Medulla oblongata (tissue), 1 donor: ENCODE measurements around the gene EXOSC5.
"Not testable (repeated sequence)": the region's sequence is repeated elsewhere in the genome, so short reads cannot be mapped to it uniquely, and the experiment has no call there.

ENCODE experiments used
- DNase-seq: peaks from one replicate; pipeline ENCODE4 v3.0.0-alpha.2; 2015; ENCODE audit errors: extremely low spot score

The EXOSC5 gene

DNA sequence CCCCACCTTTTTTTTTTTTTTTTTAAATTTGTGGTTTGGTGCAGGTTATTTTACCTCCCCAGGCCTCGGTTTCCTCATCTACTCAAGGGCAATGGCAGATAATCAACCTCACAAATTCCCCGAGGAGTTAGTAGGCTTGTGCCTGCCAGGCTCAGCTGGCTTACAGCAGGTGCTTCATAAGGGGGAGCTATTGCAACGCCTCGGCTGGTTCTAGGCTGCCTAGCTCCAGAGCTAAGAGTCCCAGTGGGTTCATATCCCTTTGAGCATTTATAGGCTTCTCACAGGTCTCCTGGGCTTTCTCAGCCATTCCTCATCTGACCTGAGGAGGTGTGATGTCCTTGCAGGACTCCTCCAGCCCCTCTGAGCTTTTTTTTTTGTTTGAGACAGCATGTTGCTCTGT, 11.1 kb upstream of the EXOSC5 start:
- no peak for DNase-seq

DNA sequence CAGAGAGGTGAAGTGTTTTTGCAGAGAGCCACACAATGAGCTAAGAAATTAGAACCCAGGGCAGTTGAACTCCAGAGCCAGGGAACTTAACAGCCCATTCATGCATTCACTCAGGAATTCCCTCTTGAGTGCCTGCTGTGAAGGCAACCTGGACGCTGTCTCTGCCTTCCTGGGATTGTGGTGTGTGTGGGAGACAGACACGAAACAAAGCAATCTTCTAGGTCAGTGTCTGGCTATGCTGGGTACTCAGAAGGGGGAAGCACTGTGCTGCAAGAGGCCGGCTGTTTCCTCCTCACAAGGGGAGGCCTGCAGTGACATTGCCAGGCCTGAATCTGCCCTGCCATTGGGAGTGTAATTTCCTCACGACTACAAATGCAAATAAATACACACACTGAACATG, 10.1 kb upstream of the EXOSC5 start:
- peak; percentile 21 for DNase-seq

DNA sequence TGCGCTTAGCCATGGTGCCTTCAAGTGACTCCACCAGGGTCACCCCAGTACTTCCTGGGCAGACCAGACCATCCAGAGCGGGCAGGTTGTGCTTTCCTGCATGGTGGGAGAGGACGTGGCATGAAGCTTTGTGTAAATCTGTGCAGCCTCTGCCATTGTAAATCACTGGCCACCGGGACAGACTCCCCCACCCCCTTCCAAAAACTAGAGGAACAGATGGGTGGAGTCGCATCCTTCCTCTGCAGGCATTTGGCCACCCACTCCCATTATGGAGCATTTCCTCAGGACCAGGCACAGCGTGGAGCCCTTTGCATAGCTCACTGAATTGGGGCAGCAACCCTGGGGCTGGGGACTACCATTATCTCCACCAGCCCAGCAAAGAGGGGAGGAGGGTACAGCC, 8.6 kb upstream of the EXOSC5 start:
- DNase-seq, result no peak

DNA sequence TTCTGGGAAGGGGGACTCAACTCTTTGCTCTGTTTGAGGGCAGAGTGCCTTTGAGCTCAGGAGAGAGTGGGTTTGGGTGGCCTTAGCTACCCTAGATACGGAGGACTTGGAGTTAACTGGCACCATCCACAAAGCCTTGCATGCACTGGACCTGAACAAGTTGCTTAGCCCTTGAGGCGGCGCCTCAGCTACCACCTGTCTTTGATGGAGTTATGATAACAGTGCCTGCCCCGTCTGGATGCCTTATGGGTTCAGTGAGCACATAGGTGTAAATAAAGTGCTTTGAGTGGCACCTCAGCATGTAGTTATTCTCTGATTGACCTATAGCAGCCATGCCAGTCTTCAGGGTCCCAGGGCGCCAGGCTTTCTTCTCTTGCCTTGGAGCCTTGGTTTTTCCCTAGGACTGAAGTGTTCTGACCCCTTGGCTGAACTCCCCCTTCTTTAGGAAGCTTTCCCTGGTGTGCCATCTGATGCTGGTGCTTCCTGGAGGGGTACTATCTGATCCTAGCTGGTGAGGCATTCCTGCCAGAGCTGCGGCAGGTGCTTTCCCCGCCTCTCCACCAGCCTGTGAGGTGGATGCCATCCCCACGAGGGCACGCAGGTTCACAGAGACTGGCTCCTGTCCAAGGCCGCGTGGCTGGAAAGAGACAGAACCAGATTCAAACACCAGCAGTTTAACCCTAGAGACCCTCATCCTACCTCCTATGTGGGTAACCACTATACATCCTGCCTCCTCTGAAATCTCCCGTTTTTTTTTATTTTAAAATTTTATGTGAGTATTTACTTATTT, 6.2 kb upstream of the EXOSC5 start:
- no peak for DNase-seq

DNA sequence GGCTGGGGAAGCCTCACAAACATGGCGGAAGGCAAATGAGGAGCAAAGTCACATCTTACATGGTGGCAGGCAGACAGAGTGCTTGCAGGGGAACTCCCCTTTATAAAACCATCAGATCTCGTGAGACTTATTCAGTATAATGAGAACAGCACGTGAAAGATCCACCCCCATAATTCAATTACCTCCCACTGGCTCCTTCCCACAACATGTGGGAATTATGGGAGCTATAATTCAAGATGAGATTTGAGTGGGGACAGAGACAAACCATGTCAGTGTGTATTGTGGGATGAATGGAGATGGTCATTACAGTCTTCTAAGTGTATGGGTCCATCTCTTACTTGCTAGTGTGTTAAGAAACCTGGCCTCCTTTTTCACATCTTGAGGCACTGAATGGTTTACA, 4.9 kb upstream of the EXOSC5 start:
- DNase-seq, result no peak

DNA sequence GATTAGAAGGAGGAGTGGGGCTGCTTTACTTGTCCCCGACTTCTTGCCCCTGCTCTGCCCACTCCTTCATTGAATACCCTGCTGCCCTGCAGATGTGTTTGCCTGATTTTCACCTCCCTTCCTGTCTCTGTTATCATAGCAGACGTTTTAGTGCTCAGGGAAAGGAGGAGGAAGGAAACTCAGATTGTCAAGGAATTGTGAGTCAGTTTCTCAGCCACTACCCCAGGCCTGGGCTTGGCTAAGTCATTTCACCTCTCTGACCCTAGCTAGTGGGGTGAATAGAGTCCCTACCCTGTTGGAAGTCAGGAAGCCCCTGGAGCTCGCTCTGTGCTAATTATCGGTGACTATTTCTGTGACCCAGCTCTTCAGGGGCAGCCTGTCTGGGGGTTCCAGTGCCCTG, 4.3 kb upstream of the EXOSC5 start:
- DNase-seq, result no peak

DNA sequence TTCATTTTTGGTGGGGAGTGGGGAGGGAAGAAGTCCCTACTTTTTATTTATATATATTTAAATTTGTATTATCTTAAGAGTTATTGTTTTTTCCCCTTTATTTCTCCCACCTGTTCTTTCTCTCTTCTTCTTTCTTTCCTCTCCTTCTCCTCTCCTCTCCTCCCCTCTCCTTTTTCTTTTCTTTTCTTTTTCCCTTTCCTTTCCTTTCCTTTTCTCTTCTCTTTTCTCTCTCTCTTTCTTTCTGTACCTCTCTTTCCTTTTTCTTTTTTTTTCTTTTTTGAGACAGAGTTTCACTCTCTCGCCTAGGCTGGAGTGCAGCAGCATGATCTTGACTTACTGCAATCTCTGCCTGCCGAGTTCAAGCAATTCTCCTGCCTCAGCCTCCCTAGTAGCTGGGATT, 2.4 kb upstream of the EXOSC5 start:
- DNase-seq, result no peak

DNA sequence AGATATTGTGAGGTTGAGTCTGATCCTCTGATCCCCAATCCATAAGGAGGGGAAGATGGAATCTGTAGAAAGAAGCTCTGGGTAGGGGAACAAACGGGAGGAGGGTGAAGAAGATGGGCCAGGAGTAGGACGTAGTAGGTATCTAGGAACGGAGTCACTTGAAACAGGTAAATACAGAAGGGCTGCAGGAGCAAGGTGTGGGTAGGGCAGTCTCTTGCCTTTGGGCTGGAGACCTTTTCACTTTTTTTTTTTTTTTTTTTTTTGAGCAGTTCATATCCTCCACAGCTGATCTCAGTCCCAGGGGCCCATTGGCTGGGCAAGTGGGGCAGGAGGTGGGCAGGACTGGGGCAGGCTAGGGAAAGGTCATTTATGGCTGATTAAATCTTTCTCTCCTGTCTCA, 1.9 kb upstream of the EXOSC5 start:
- DNase-seq, result no peak

DNA sequence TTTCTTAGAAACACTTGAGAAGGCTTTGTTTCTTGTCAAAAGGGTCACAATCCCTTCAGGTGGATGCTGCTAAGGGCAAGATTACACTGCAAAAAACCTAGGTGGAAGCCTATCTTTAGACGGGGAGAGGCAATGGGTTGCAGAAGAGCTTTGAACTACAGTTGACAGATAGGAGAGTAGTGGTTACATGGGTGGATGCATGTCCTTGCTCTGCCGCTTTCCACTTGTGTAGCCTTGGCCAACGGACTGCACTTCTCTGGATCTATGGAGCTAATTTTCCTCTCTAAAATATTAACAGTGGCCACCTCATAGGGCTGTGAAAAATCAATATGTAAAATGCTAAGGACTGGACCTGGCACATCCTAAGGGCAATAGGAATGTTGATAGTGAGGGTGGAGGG, 1.4 kb upstream of the EXOSC5 start:
- DNase-seq, result no peak

DNA sequence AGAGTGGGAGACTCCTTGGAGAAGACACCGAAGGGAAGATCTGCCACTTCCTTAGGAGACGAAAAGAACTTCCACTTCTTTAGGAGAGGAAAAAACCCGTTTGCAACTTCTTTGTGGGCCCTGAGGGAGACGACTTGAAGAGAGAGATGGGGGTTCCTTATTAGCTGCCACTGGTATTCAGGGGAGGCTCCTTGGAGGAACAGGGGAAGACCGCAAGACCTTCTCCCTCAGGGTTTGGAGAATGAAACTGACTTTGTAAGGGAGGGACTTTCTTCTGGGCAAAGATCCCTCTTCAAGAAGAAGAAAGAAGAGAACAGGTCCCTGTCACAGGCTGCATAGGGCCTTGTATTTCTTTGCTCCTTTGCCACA, 875 bp upstream of the EXOSC5 start:
- no peak for DNase-seq

DNA sequence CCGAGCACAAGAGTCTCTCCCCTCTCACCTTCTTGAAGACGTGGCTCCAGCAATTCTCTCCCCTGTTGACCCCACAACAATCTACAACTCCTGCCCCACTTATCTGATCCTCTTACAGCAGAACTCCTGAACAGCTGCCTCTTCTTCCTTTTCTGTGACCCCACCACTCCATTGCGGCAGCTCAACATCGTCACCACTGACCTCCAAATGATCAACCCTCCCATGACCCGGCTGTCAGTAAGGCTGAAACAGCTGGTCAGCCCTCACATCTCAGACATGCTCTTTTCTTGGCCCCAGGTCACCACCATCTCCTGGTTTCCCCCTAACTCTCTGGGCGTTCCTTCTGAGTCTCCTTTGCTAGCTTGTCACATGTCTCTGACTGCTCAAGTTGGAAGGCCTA, 1.8 kb downstream of the EXOSC5 start:
- no peak for DNase-seq

DNA sequence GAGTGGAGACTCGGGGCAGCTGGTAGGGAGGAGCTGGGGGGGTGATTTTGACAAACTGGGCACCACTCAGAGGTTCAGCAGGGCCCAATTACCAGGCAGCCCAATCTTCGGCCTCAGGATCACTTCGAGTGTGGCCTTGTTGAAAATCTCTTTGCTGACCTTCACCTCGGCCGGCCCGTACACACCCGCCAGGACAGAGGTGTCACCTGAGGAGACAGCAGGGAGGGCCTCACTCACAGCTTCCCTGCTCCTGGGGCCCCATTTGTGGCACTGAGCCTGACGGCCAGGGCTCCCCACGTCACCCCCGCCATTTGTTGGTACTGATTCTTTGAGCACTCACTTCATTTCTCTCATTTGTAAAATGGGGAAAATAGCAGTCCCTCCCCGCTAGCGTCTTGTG, 4.4 kb downstream of the EXOSC5 start:
- DNase-seq, result no peak

DNA sequence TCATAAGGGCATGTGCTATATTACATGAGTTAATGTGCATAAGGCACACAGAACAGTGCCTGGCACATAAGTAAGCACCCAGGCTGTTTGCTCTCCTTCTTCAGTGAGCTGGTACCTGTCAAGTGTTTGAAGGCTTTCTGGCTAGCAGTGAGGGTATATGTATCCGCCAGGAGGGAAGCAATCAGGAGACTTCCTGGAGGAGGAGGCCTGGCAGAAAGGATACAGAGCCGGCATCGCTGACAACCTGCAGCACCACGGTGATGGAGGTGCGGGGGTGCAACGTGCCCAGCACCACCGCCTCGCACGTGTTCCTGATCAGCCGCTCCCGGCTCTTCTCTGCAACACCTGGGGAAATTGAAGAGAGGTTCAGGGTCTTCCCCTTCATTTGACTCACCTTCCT, 5.5 kb downstream of the EXOSC5 start:
- DNase-seq, result no peak

DNA sequence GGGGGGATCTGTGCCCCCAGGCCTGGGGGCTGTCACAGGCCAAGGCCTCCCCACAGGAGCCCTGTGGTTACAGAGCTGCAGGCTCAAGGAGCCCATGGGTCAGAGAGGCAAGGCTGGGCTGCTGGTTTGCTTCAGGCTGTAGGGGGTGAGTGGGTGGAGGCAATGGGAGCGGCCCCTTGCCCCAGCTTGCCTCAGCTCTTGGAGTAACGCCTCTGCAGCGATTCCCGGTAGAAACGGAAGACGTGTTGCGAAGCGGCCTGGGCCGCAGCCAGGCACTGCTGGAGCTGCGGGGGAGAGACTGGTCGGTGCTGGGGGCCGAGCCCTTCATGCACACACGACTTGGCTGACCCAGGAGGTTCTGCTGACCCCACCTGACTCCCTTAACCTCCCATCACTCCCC, 10.7 kb downstream of the EXOSC5 start:
- DNase-seq, result no peak

DNA sequence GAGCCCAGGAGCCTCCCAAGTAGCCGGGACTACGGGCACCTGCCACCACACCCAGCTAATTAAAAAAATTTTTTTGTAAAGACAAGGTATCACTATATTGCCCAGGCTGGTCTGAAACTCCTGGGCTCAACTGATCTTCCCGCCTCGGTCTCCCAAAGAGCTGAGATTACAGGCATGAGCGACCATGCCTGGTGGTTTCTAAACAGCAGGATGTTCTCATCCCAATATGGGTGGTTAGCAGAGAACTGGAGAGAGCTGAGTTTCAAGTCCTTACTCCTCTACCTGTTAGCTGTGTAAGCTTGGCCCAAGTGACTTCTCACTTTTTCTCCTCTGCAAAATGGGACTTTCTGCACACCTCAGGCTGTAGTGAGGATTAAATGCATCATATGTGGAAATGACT, 12.8 kb downstream of the EXOSC5 start:
- DNase-seq, result no peak

DNA sequence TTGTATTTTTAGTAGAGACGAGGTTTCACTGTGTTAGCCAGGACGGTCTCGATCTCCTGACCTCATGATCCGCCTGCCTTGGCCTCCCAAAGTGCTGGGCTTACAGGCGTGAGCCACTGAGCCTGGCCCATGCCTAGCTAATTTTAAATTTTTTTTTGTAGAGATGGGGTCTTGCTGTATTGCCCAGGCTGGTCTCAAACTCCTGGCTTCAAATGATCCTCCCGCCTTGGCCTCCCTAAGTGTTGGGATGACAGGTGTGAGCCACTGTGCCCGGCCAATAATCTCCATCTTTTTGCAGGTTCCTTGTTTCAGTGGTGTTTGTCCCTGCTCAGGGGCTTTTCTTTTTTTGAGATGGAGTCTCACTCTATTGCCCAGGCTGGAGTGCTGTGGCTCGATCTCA, 15.6 kb downstream of the EXOSC5 start:
- DNase-seq, result not testable (repeated sequence)

DNA sequence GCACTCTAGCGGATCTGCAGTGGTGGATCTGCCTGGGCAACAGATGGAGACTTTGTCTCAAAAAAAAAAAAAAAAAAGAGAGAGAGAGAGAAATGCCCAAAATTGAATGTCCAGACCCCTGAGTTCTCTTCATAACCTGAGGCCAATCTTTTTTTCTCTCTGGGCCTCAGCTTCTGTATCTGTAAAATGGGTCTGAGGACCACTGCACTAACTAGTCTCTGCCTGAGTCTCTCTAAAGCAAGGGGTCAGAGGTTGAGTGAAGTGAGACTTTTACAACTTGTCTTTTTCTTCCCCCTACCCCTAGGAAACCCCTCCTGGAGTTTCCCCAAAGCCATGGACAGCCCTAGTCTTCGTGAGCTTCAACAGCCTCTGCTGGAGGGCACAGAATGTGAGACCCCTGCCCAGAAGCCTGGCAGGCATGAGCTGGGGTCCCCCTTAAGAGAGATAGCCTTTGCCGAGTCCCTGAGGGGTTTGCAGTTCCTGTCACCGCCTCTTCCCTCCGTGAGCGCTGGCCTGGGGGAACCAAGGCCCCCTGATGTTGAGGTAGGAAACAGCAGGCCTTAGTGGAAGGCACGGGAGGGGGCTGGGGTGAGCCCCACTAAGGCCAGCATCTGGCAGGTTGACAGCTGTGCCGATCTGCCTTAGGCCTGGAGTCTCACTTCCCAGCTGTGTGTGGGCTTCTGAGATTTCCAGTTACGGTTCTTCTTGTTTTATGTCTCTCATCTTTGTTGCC, 19.0 kb downstream of the EXOSC5 start:
- no peak for DNase-seq

DNA sequence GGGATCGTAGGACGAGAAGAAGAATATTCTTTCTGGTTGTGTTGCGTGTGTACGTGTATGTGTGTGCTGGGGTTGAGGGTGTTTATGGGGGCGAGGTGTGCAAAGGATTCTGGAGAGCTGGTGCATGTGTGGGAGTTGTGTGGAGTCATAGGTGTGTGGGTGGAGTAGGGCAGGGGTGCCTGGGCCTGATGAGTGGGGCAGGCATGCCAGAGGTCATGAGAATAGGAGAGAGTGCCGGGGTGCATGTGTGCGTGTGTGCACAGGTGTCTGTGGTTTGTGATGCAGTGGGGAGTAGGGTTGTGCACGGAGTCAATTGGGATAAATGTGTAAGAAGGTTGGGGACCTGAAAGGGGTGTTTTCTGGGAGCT, 20.2 kb downstream of the EXOSC5 start:
- DNase-seq, result no peak

DNA sequence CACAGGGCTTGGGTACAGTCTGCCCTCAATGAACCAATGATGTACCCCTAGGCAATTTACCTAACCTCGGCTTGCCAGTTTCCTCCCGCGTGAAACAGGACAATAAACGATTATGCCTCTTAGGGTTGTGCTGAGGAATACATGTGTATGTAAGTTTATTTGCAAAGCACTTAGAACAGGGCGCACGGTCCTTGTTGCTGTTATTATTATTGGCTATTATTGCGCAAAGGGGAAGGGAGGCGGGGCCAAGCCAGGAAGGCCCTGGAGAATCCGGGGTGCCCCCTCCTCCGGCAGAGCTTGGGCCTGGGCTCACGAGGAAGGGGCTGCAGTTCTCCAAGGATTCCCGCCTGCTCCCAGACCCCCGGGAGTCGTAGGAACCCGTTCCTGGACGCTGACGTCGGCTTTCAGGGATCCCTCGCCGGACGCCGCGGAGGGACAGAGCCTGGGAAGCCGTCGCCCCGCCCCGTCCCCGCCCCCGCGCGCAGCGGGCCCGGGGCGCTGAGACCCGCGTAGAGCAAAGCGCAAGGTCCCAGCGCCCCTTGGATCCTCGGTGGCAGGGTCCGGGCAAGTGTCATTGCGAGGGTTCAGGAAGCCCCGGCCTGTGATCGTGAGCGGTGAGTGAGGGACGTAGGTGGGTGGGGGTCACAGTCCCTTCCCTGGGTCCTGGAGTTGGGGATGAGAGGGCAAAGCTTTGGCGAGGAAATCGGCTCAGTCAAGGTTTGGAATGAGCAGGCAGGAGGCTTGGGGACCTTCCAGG, 20.7 kb downstream of the EXOSC5 start, which contains the start of gene TMEM91:
Gene TMEM91 (plus strand): TSS at position 293 of the 757 bp plus-strand sequence. CDS start 1,777 bp downstream, outside the sequence.
- no peak for DNase-seq

DNA sequence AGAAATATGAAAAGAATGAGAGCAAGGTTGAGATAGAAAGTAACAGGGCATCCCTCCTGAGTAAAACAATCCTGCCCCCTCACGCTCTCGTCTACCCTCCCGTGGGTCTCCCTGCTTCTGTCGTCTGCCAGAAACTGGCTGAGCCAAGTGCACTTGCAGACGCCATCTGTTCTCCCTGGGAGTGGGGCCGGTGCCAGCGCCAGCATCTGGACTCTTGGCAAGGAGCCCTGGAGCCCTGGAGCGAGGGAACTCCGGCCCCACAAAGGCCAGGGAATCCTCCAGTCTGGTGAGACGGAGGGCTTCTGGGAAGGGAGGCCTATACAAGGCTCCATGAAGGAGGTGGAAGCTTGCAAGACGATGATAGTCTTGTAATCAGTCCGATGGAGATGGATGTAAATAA, 23.2 kb downstream of the EXOSC5 start:
- DNase-seq, result peak; percentile 79

DNA sequence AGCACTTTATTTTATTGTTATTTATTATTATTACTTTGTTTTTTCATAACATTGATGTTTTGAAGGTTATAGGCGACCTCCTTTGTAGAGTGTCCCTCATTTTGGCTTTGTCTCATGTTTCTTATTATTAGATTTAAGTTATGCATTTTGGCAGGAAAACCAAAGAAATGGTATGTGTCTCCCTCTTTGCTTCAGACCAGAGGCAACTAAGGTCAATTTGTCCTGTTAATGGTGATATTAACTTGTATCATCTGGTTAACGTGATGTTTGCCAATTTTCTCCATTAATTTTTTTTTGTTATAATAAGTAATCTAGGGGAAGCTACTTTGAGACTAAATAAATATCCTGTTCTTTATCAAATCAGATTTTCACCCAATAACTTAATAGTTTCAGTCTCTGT, 24.7 kb downstream of the EXOSC5 start:
- DNase-seq, result no peak

DNA sequence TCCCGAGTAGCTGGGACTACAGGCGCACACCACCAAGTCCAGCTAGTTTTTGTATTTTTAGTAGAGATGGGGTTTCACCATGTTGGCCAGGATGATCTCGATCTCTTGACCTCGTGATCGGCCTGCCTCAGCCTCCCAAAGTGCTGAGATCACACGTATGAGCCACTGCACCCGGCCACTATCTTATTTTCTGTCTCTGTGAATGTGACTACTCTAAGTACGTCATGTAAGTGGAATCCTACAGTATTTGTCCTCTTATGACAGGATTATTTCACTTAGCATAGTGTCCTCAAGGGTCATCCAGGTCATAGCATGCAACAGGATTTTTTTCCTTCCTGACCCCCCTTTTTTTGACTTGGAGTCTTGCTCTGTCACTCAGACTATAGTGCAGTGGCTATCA, 25.6 kb downstream of the EXOSC5 start:
- DNase-seq, result no peak

DNA sequence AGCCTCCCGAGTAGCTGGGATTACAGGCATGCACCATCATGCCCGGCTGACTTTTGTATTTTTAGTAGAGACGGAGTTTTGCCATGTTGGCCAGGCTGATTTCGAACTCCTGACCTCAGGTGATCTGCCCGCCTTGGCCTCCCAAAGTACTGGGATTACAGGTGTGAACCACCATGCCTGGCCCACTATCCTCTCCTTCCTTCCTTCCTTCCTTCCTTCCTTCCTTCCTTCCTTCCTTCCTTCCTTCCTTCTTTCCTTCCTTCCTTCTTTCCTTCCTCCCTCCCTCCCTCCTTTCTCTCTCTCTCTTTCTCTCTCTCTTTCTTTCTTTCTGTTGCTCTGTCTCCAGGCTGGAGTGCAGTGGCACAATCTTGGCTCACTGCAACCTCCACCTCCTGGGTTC, 26.0 kb downstream of the EXOSC5 start:
- DNase-seq, result not testable (repeated sequence)
